H9 (cell line): ENCODE results near the gene SUPT5H. TPM values are rescaled to one million over a fixed set of nuclear protein-coding genes. Genes with fewer than 3 reads are reported as not detected.
A peak's percentile ranks its signal among the peaks of the same experiment; 100 is the strongest.

ENCODE experiments used
- DNase-seq: peaks from one replicate; pipeline ENCODE4 v3.0.0-alpha.2; 2017
- H2AFZ ChIP-seq: one replicate; pipeline ENCODE4 v1.6.1; 2013; ENCODE audit warnings: mild to moderate bottlenecking, low read length, control low read depth, moderate library complexity
- H2AK5ac ChIP-seq: 2 replicates; pipeline ENCODE4 v1.6.1; 2013; ENCODE audit warnings: low read length, control low read depth, mixed read lengths; ENCODE audit not compliant: insufficient read length
- H2BK120ac ChIP-seq: one replicate; pipeline ENCODE4 v1.6.1; 2013; ENCODE audit warnings: low read depth, mild to moderate bottlenecking, low read length, control low read depth, inconsistent platforms; ENCODE audit not compliant: poor library complexity, severe bottlenecking
- H2BK12ac ChIP-seq: 2 replicates; pipeline ENCODE4 v1.6.1; 2013; ENCODE audit warnings: low read length, control low read depth, mixed read lengths, low read depth; ENCODE audit not compliant: insufficient read length
- H2BK15ac ChIP-seq: 2 replicates; pipeline ENCODE4 v1.6.1; 2013; ENCODE audit warnings: low read depth, low read length, control low read depth
- H2BK20ac ChIP-seq: one replicate; pipeline ENCODE4 v1.6.1; 2013; ENCODE audit warnings: low read depth, mild to moderate bottlenecking, low read length, control low read depth, inconsistent platforms; ENCODE audit not compliant: poor library complexity, severe bottlenecking
- H2BK5ac ChIP-seq: 2 replicates; pipeline ENCODE4 v1.6.1; 2013; ENCODE audit warnings: low read length, control low read depth, mixed read lengths; ENCODE audit not compliant: insufficient read length
- H3K14ac ChIP-seq: 2 replicates; pipeline ENCODE4 v1.6.1; 2013; ENCODE audit warnings: low read length, control low read depth; ENCODE audit not compliant: insufficient read depth
- H3K18ac ChIP-seq: 2 replicates; pipeline ENCODE4 v1.6.1; 2013; ENCODE audit warnings: low read depth, mild to moderate bottlenecking, mixed read lengths, low read length, control low read depth; ENCODE audit not compliant: insufficient read length
- H3K23ac ChIP-seq: 2 replicates; pipeline ENCODE4 v1.6.1; 2013; ENCODE audit warnings: low read length, control low read depth, mixed read lengths, low read depth; ENCODE audit not compliant: insufficient read length
- H3K23me2 ChIP-seq: 2 replicates; pipeline ENCODE4 v1.6.1; 2013; ENCODE audit warnings: low read depth, mild to moderate bottlenecking, mixed read lengths, low read length, control low read depth; ENCODE audit not compliant: insufficient read length, poor library complexity, severe bottlenecking
- H3K27ac ChIP-seq: 2 replicates; pipeline ENCODE4 v1.5.1; 2013; ENCODE audit warnings: low read length, control low read depth, mixed read lengths, low read depth; ENCODE audit not compliant: insufficient read length
- H3K27me3 ChIP-seq: 2 replicates; pipeline ENCODE4 v1.6.1; 2013; ENCODE audit warnings: low read length, control low read depth, inconsistent platforms; ENCODE audit not compliant: insufficient read depth
- H3K4ac ChIP-seq: 2 replicates; pipeline ENCODE4 v1.6.1; 2013; ENCODE audit warnings: low read depth, mild to moderate bottlenecking, control low read depth, inconsistent platforms, low read length, moderate library complexity
- H3K4me1 ChIP-seq: 2 replicates; pipeline ENCODE4 v1.6.1; 2013; ENCODE audit warnings: low read length, control low read depth, inconsistent platforms; ENCODE audit not compliant: insufficient read depth
- H3K4me2 ChIP-seq: 2 replicates; pipeline ENCODE4 v1.6.1; 2013; ENCODE audit warnings: low read length, control low read depth, mixed read lengths; ENCODE audit not compliant: insufficient read length, insufficient read depth
- H3K56ac ChIP-seq: 2 replicates; pipeline ENCODE4 v1.6.1; 2013; ENCODE audit warnings: low read depth, mild to moderate bottlenecking, mixed read lengths, low read length, control low read depth; ENCODE audit not compliant: insufficient read length
- H3K79me1 ChIP-seq: 2 replicates; pipeline ENCODE4 v1.6.1; 2013; ENCODE audit warnings: low read depth, mild to moderate bottlenecking, moderate library complexity, low read length, control low read depth, inconsistent platforms; ENCODE audit not compliant: insufficient read depth, poor library complexity, severe bottlenecking
- H3K79me2 ChIP-seq: 2 replicates; pipeline ENCODE4 v1.6.1; 2013; ENCODE audit warnings: low read length, control low read depth, inconsistent platforms; ENCODE audit not compliant: insufficient read depth
- H3K9ac ChIP-seq: 2 replicates; pipeline ENCODE4 v1.6.1; 2013; ENCODE audit warnings: low read length, control low read depth, mixed read lengths; ENCODE audit not compliant: insufficient read length; ENCODE audit errors: extremely low read depth
- H3K9me3 ChIP-seq: one replicate; pipeline ENCODE4 v1.6.1; 2013; ENCODE audit warnings: low read depth, low read length, inconsistent platforms; ENCODE audit not compliant: control insufficient read depth
- H3T11ph ChIP-seq: one replicate; pipeline ENCODE4 v1.6.1; 2013; ENCODE audit warnings: mild to moderate bottlenecking, low read length, control low read depth, inconsistent platforms
- H4K20me1 ChIP-seq: one replicate; pipeline ENCODE4 v1.6.1; 2013; ENCODE audit not compliant: control insufficient read depth, insufficient read length, insufficient read depth
- H4K5ac ChIP-seq: 2 replicates; pipeline ENCODE4 v1.6.1; 2013; ENCODE audit warnings: low read depth, mild to moderate bottlenecking, mixed read lengths, low read length, control low read depth; ENCODE audit not compliant: insufficient read length
- H4K8ac ChIP-seq: replicated peaks from 2 replicates; pipeline ENCODE4 v1.6.1; 2013; ENCODE audit warnings: low read length, control low read depth, mixed read lengths, low read depth; ENCODE audit not compliant: insufficient read length
- H4K91ac ChIP-seq: 2 replicates; pipeline ENCODE4 v1.6.1; 2013; ENCODE audit warnings: low read depth, mild to moderate bottlenecking, moderate library complexity, mixed read lengths, low read length, control low read depth; ENCODE audit not compliant: insufficient read length
- H3K27ac Mint-ChIP-seq, 3 experiments: 2 replicates in 2 of 3; 3 replicates in 1 of 3; pipeline ENCODE4 v1.8.0; 2020 to 2021; ENCODE audit warnings: mixed read lengths in 3 of 3, mild to moderate bottlenecking in 1 of 3, moderate library complexity in 1 of 3
- H3K27me3 Mint-ChIP-seq: 2 replicates; pipeline ENCODE4 v1.8.0; 2021; ENCODE audit warnings: low read depth, mild to moderate bottlenecking, moderate library complexity, mixed read lengths
- H3K36me3 Mint-ChIP-seq, 3 experiments: 2 replicates in 2 of 3; 3 replicates in 1 of 3; pipeline ENCODE4 v1.8.0; 2020 to 2021; ENCODE audit warnings: low read depth in 3 of 3, mixed read lengths in 3 of 3; ENCODE audit not compliant: insufficient read depth in 1 of 3
- H3K4me1 Mint-ChIP-seq, 2 experiments: 2 replicates each; pipeline ENCODE4 v1.8.0; 2020; ENCODE audit warnings: mixed read lengths in 2 of 2
- H3K4me3 Mint-ChIP-seq, 2 experiments: 2 replicates in 1 of 2; 3 replicates in 1 of 2; pipeline ENCODE4 v1.8.0; 2020 to 2021; ENCODE audit warnings: mild to moderate bottlenecking in 2 of 2, mixed read lengths in 2 of 2, moderate library complexity in 1 of 2
- H3K9me3 Mint-ChIP-seq, 2 experiments: 2 replicates in 1 of 2; 3 replicates in 1 of 2; pipeline ENCODE4 v1.8.0; 2020; ENCODE audit warnings: mild to moderate bottlenecking in 2 of 2, mixed read lengths in 2 of 2, moderate library complexity in 1 of 2
- CTCF ChIP-seq: fragments of 200-600 bp; sonication (generic); conservative IDR thresholded peaks from 3 replicates; pipeline ENCODE4 v1.8.0; 2021; ENCODE audit warnings: antibody characterized with exemption, mild to moderate bottlenecking
- WGBS: extraction: QIAGEN DNeasy Blood & Tissue Kit; methylation state at CpG from one replicate; pipeline ENCODE4 v1.1.7; 2013; ENCODE audit warnings: missing lambda C conversion rate, low lambda C conversion rate, mixed read lengths; ENCODE audit not compliant: insufficient read length; ENCODE audit errors: extremely low coverage; 5-methylcytosine and 5-hydroxymethylcytosine counted together
- total RNA-seq: library from RNA; stranded (reverse); gene quantifications from 2 replicates; pipeline ENCODE4 v1.2.1, GENCODE V29; 2021

The SUPT5H gene
- total RNA-seq, 1 experiment from 2014 or later = 145 TPM

DNA sequence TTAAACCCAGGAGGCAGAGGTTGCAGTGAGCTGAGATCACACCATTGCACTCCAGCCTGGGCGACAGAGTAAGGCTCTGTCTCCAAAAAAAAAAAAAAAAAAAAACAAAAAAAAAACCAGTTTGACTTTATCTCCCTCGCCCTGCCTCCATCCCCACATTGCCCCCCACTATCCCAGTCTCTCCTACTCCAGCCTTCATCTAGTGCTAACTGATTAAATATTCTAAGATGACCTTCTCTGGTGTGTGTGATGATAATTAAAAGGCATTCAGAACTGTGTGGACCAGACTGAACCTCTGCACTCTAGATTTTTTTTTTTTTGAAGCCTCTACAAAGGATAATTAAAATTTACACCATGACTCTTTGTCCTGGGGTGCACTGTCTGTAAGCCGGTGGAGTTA is 47.4 kb downstream of the SUPT5H start:
- whole genome bisulfite sequencing = no CpG with 5 or more reads among the region's 3 CpGs

More for the DNA sequence above, 47.4 kb downstream of the SUPT5H start:
- Mint-ChIP-seq H3K4me3 (no peak overlapping the region), H3K27ac (peak overlapping the region in 2 of 3 experiments; percentile 28 to 80; a peak in 3 of 7 replicates), H3K36me3 (peaks cover 21 to 37% (median 24%) of the 10 kb centered on the region in 3 experiments), H3K4me1 (peaks cover 3 to 10% of the 10 kb centered on the region in 2 experiments; a peak in 3 of 4 replicates), H3K27me3 (peaks cover 14% of the 10 kb centered on the region), H3K9me3 (no peaks in the 10 kb centered on the region)
- H3K23me2 ChIP-seq = no peaks in the 10 kb centered on the region
- no peaks in the 10 kb centered on the region for H3K79me1 ChIP-seq
- no peaks in the 10 kb centered on the region for H3K4me1 ChIP-seq
- no peaks in the 10 kb centered on the region for H4K20me1 ChIP-seq
- H3K14ac ChIP-seq = no peak overlapping the region
- H2AFZ ChIP-seq = no peak overlapping the region
- H3K56ac ChIP-seq = no peak overlapping the region
- H2BK12ac ChIP-seq = no peak overlapping the region
- no peak overlapping the region for H3T11ph ChIP-seq
- H3K18ac ChIP-seq = no peak overlapping the region
- no peak overlapping the region for H2AK5ac ChIP-seq
- no peak overlapping the region for H2BK15ac ChIP-seq
- H2BK120ac ChIP-seq = no peak overlapping the region
- H4K8ac ChIP-seq = no peak overlapping the region
- no peak overlapping the region for H2BK20ac ChIP-seq
- no peak overlapping the region for H3K4ac ChIP-seq
- no peak overlapping the region for H3K9ac ChIP-seq
- no peak for DNase-seq
- no peak overlapping the region for H2BK5ac ChIP-seq
- no peak overlapping the region for H4K5ac ChIP-seq
- no peaks in the 10 kb centered on the region for H3K9me3 ChIP-seq
- H3K27ac ChIP-seq = no peak overlapping the region
- H3K79me2 ChIP-seq = no peaks in the 10 kb centered on the region
- no peak for TF ChIP-seq CTCF
- no peaks in the 10 kb centered on the region for H3K27me3 ChIP-seq
- H3K23ac ChIP-seq = no peak overlapping the region
- H4K91ac ChIP-seq = no peak overlapping the region
- no peak overlapping the region for H3K4me2 ChIP-seq
